CD4-positive, alpha-beta T cell (primary cell): Measurements from ENCODE around the gene LARGE1. TPM values are rescaled to one million over a fixed set of nuclear protein-coding genes. Genes with fewer than 3 reads are reported as not detected.

Experiments
- ATAC-seq: fragments of 200-7000 bp; cut with Tn5 transposase; one replicate; pipeline ENCODE4 v1.10.0; 2022; ENCODE audit warnings: mild to moderate bottlenecking; ENCODE audit not compliant: poor library complexity
- CTCF ChIA-PET: fragments of 350-600 bp; sonication (Branson Sonifier 250); formaldehyde crosslinking; loops from one replicate; lab custom pipeline; 2021; ENCODE audit warnings: antibody characterized with exemption, inconsistent platforms; lab: Charles Lee
- POLR2A ChIA-PET: fragments of 350-600 bp; sonication (Branson Sonifier 250); formaldehyde crosslinking; loops from one replicate; lab custom pipeline; 2021; ENCODE audit warnings: antibody characterized with exemption, inconsistent platforms; lab: Charles Lee
- DNase-seq, 14 experiments: peaks; one replicate each; pipeline ENCODE4 v3.0.0-alpha.2; 2013 to 2020; ENCODE audit warnings: mixed read lengths in 2 of 14
- H3K27ac ChIP-seq, 2 donors: one replicate each; pipeline versions ENCODE4 v1.5.1 to v1.7.0; 2013; ENCODE audit warnings: low read length in 2 of 2, low read depth in 1 of 2, mild to moderate bottlenecking in 1 of 2
- H3K27me3 ChIP-seq, 2 experiments: 1 replicate in 1 of 2; 2 replicates in 1 of 2; pipeline versions ENCODE4 v1.6.1 to v1.7.0; 2013; ENCODE audit warnings: low read length in 2 of 2, control low read depth in 1 of 2, mild to moderate bottlenecking in 1 of 2, moderate library complexity in 1 of 2; ENCODE audit not compliant: insufficient read depth in 2 of 2, control insufficient read depth in 1 of 2
- H3K36me3 ChIP-seq: one replicate; pipeline ENCODE4 v1.6.1; 2013; ENCODE audit warnings: low read length, control low read depth; ENCODE audit not compliant: insufficient read depth
- H3K4me1 ChIP-seq: one replicate; pipeline ENCODE4 v1.6.1; 2013; ENCODE audit warnings: low read length, control low read depth; ENCODE audit not compliant: insufficient read depth
- H3K4me3 ChIP-seq: one replicate; pipeline ENCODE4 v1.5.1; 2013; ENCODE audit warnings: mild to moderate bottlenecking, low read length, moderate library complexity
- H3K9me3 ChIP-seq, 2 experiments: 1 replicate in 1 of 2; 2 replicates in 1 of 2; pipeline versions ENCODE4 v1.6.1 to v1.7.0; 2013; ENCODE audit warnings: low read length in 2 of 2, mild to moderate bottlenecking in 2 of 2, control low read depth in 1 of 2, moderate library complexity in 1 of 2; ENCODE audit not compliant: control insufficient read depth in 1 of 2, insufficient read depth in 1 of 2
- H3K27ac Mint-ChIP-seq: one replicate; pipeline ENCODE4 v1.8.0; 2020; ENCODE audit warnings: mixed read lengths
- H3K27me3 Mint-ChIP-seq: one replicate; pipeline ENCODE4 v1.8.0; 2021; ENCODE audit warnings: mixed read lengths
- H3K36me3 Mint-ChIP-seq: one replicate; pipeline ENCODE4 v1.8.0; 2021; ENCODE audit warnings: low read depth, mixed read lengths
- H3K4me1 Mint-ChIP-seq: one replicate; pipeline ENCODE4 v1.8.0; 2021; ENCODE audit warnings: low read depth, mixed read lengths
- H3K4me3 Mint-ChIP-seq: one replicate; pipeline ENCODE4 v1.8.0; 2020; ENCODE audit warnings: mild to moderate bottlenecking, mixed read lengths
- H3K9me3 Mint-ChIP-seq: one replicate; pipeline ENCODE4 v1.8.0; 2020; ENCODE audit warnings: mixed read lengths
- intact Hi-C, 2 experiments: fragments of 100-400 bp; cut with DNase I in 1 of 2; cut with micrococcal nuclease in 1 of 2; formaldehyde crosslinking; loops; one replicate each; pipeline versions ENCODE4 v1.15.1 to v1.9.0; 2023 to 2025; cut with DNase I, micrococcal nuclease
- total RNA-seq, 174 experiments: library from RNA in 2 of 174; stranded (reverse) in 2 of 174; gene quantifications; one replicate each; pipeline ENCODE4 v1.2.3 and lab custom pipeline; 2021 to 2026
- TF ChIP-seq, protein P1 (sequence below): fragments of 200-600 bp; IDR thresholded peaks from one replicate; pipeline ENCODE4 v1.8.0; 2022; ENCODE audit warnings: antibody characterized with exemption, mild to moderate bottlenecking

LARGE1 gene
- total RNA-seq, 2 experiments from 2014 or later: 0.14 to 0.70 TPM

DNA sequence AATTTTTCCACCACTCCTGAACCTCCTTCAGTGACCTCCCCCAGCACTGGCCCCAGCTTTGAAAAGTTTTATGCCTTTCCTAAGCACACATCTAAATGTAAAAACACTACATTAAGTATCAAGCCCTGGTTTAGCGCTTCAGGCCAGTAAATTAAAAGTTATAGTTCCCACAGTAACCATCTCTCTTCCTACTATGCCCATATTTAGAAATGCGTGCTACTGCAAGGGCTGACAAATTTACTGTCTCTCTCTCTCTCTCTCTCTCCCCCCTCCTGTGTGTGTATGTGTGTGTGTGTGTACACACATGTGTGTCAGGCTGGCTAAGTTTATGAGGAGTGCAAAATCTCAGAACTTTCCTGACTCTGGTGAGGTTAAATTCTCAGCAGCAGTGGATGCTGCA is 231.4 kb downstream of the LARGE1 start:
- Mint-ChIP-seq H3K36me3 (no peaks in the 10 kb centered on the region), H3K9me3 (peaks cover 9% of the 10 kb centered on the region), H3K4me1 (no peaks in the 10 kb centered on the region), H3K27me3 (no peaks in the 10 kb centered on the region), H3K4me3 (no peak overlapping the region), H3K27ac (no peak overlapping the region)
- H3K27ac ChIP-seq: no peak overlapping the region
- no peaks in the 10 kb centered on the region for H3K36me3 ChIP-seq
- peaks cover 0 to 23% of the 10 kb centered on the region in 2 experiments for H3K9me3 ChIP-seq
- ChIA-PET CTCF (no interaction called here), POLR2A (no interaction called here)
- no peak for ATAC-seq
- H3K4me1 ChIP-seq: no peaks in the 10 kb centered on the region
- intact Hi-C loops: no loop called here
- TF ChIP-seq, protein P1, sequence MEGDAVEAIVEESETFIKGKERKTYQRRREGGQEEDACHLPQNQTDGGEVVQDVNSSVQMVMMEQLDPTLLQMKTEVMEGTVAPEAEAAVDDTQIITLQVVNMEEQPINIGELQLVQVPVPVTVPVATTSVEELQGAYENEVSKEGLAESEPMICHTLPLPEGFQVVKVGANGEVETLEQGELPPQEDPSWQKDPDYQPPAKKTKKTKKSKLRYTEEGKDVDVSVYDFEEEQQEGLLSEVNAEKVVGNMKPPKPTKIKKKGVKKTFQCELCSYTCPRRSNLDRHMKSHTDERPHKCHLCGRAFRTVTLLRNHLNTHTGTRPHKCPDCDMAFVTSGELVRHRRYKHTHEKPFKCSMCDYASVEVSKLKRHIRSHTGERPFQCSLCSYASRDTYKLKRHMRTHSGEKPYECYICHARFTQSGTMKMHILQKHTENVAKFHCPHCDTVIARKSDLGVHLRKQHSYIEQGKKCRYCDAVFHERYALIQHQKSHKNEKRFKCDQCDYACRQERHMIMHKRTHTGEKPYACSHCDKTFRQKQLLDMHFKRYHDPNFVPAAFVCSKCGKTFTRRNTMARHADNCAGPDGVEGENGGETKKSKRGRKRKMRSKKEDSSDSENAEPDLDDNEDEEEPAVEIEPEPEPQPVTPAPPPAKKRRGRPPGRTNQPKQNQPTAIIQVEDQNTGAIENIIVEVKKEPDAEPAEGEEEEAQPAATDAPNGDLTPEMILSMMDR: no peak
- H3K27me3 ChIP-seq: no peaks in the 10 kb centered on the region
- no peak overlapping the region for H3K4me3 ChIP-seq
- no peak for DNase-seq

DNA sequence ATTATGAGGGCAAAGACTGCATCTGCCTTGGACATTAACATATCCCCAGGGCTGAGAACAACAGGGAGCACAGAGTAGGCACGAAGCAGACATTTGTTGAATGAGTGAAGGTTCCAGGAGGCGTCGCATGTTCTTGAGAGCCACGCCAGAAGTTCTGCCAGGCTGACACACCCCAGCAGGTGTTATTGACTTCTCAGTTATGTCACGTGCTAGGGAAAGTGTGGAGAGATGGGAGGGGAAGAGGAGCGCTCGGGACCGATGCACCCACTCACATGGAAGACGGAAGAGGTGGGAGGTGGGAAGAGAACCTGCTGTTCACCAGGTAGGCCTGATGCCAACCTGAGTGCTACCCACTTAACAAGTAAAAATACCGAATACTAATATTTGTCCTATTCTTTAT is 232.8 kb downstream of the LARGE1 start:
- Histone ChIP-seq H3K4me1 (no peaks in the 10 kb centered on the region), H3K4me3 (no peak overlapping the region), H3K36me3 (no peaks in the 10 kb centered on the region), H3K9me3 (peaks cover 0 to 17% of the 10 kb centered on the region in 2 experiments), H3K27me3 (no peaks in the 10 kb centered on the region), H3K27ac (no peak overlapping the region)
- no peaks in the 10 kb centered on the region for H3K36me3 Mint-ChIP-seq
- H3K27me3 Mint-ChIP-seq: no peaks in the 10 kb centered on the region
- TF ChIP-seq, protein P1: no peak
- DNase-seq (no peak), ATAC-seq (no peak)
- H3K4me1 Mint-ChIP-seq: no peaks in the 10 kb centered on the region
- H3K27ac Mint-ChIP-seq: no peak overlapping the region
- intact Hi-C loops: no loop called here
- no peak overlapping the region for H3K4me3 Mint-ChIP-seq
- CTCF ChIA-PET: no interaction called here
- POLR2A ChIA-PET: no interaction called here
- peaks cover 9% of the 10 kb centered on the region for H3K9me3 Mint-ChIP-seq

DNA sequence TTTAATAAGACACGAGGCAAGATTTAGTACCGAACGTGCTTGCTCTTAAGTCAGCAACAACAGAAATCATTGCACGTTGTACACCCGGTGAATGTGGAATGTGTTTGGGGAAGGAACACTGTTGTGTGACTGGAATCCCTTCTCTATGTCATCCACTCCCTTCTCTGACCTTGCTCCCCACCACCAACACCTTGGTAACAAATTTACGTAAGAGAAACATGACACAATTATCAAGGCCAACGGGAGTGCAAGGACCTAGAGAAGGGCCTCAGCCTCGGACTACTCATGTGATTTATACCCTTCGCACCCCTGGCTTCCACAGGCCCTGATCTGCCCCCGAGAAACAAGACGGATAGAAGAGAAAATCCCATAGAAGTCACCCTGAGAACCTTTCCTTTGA is 236.2 kb downstream of the LARGE1 start:
- ChIA-PET POLR2A (no interaction called here), CTCF (no interaction called here)
- Histone ChIP-seq H3K4me3 (no peak overlapping the region), H3K27me3 (no peaks in the 10 kb centered on the region), H3K9me3 (peaks cover 0 to 1% of the 10 kb centered on the region in 2 experiments), H3K27ac (no peak overlapping the region), H3K4me1 (no peaks in the 10 kb centered on the region), H3K36me3 (no peaks in the 10 kb centered on the region)
- Mint-ChIP-seq H3K4me1 (no peaks in the 10 kb centered on the region), H3K27me3 (no peaks in the 10 kb centered on the region), H3K27ac (no peak overlapping the region), H3K9me3 (peaks cover 3% of the 10 kb centered on the region), H3K36me3 (no peaks in the 10 kb centered on the region), H3K4me3 (no peak overlapping the region)
- DNase-seq (no peak), ATAC-seq (no peak)
- intact Hi-C loops: no loop called here
- TF ChIP-seq, protein P1: no peak
